Urinary bladder (tissue), 4 donors: Measurements from ENCODE around the gene B3GAT1. TPM values are rescaled to one million over a fixed set of nuclear protein-coding genes. Genes with fewer than 3 reads are reported as not detected.

Experiments used
- DNase-seq: peaks from one replicate; pipeline ENCODE4 v3.0.0-alpha.2; 2015; ENCODE audit errors: extremely low spot score
- H3K27ac ChIP-seq: one replicate; pipeline ENCODE4 v1.5.1; 2013; ENCODE audit warnings: low read depth, mild to moderate bottlenecking, moderate library complexity
- H3K36me3 ChIP-seq: one replicate; pipeline ENCODE4 v1.6.1; 2013; ENCODE audit warnings: mild to moderate bottlenecking, moderate library complexity; ENCODE audit not compliant: insufficient read depth
- H3K4me1 ChIP-seq: one replicate; pipeline ENCODE4 v1.6.1; 2013; ENCODE audit warnings: mild to moderate bottlenecking, moderate library complexity; ENCODE audit not compliant: insufficient read depth
- H3K4me3 ChIP-seq: one replicate; pipeline ENCODE4 v1.5.1; 2013; ENCODE audit warnings: low read depth, low read length
- WGBS: extraction: QIAGEN DNeasy Blood & Tissue Kit; methylation state at CpG from one replicate; pipeline ENCODE4 v1.1.7; 2013; 5-methylcytosine and 5-hydroxymethylcytosine counted together
- polyA plus RNA-seq: library from polyadenylated mRNA; stranded (reverse); fragments of 200-250 nt; gene quantifications from one replicate; pipeline ENCODE4 v1.2.3, GENCODE V29; 2013
- total RNA-seq: library from RNA; depleted of rRNA; stranded (reverse); fragments of >200 nt; gene quantifications from one replicate; pipeline ENCODE4 v1.2.3, GENCODE V29; 2014
- donor health status: healthy with polysubstance abuse.
- donor health status: healthy.

B3GAT1 gene
- total and polyA plus RNA-seq, 2 donors = 0.32 to 0.34 TPM

DNA sequence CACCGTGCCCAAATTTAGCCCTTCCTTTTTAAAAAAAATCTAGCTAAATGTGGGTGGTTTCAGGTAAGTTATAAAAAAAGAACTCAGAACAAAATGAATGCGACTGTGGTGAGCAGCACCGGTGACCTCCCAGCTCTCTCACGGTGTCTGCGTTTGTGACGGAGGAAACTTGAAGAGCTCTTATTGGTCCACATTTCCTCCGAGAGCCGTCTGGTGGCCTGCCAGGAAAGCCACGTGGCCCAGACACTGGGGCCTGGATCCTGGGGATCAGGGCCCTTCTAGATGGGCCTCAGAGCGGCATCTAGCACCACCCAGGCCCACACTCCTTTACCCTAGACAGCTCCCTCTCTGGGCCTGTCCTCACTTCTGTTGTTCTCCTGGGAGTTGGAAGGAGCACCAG, 39.5 kb downstream of the B3GAT1 start:
- H3K4me3 ChIP-seq = no peak overlapping the region
- H3K27ac ChIP-seq = no peak overlapping the region
- DNase-seq = no peak
- 83% methylated on average over 10 of the region's 10 CpGs for WGBS
- H3K4me1 ChIP-seq = no peaks in the 10 kb centered on the region
- H3K36me3 ChIP-seq = no peaks in the 10 kb centered on the region

DNA sequence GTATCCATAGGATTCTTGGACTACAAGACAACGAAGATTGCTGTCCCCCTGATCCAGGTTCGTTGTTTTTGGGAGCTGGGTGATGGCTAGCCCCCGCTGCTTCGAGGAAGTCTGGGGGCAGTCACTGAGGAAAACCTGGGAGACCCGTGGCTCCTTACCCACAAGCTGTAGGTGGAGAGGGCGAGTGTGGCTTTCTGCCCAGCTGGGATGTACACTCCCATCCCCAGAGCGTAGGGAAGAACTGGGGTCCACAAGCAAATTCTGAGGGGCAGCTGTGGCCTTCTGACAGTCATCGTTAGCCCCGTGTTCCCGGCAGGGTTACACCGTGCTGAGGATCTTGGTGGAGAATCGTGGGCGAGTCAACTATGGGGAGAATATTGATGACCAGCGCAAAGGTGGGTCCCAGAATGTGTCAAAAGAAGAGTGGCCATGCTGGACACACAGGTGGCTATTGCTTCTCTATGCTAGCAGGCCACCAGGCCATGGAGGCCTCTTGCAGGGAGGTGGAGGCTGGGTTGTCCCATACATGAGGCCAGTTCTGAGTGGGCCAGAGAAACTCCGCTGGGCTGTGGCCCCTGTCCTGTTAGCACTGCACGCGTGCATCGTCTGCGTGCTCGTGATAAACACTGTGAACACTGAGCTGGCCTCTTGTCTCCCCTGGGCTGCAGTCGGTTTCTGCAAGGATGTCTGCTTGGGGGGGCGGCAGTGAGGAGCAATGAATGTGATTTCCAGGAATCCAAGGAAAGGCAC, 40.4 kb downstream of the B3GAT1 start:
- Histone ChIP-seq H3K4me1 (no peaks in the 10 kb centered on the region), H3K36me3 (no peaks in the 10 kb centered on the region), H3K27ac (no peak overlapping the region), H3K4me3 (no peak overlapping the region)
- no peak for DNase-seq
- WGBS = 91% methylated on average over 22 of the region's 22 CpGs

DNA sequence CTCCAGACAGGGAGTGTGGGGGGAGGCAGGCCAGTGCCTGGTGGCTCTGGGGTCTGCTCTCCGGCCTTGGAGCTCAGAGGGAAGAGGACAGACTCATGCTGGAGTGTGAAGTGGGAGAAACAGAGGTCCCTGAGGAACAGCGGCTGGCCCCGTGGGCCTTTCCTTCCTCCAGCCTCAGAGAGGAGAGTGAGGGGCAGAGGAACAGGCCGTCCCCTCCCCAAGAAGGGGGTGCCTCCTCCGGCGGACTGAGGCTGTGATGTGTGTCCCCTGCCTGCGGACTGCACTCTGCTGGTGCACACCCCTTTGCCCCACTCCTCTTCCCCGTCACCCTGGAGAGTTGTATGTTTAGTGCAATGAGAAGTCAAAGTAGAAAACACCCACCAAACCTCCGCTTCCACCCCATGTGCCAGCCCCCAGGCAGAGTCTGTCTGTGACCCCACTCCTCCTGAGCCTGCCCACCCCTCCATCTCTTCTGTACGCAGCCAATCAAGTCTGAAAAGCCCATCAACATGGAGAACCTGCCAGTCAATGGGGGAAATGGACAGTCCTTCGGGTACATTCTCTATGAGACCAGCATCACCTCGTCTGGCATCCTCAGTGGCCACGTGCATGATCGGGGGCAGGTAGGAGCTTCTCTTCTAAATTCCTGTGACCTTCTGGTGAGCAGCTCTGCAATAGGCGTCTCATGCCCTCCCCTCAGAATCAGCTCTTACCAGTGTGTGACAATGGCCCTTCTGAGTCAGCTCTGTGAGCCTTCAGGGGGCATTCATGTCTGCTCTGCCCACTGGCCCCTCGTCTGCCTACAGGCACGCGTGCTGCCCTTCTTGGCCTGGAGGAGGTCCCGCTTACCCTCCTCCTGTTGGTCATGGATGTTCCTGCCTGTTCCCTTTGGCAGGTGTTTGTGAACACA, 41.3 kb downstream of the B3GAT1 start:
- H3K4me1 ChIP-seq = no peaks in the 10 kb centered on the region
- 86% methylated on average over 19 of the region's 19 CpGs for WGBS
- no peaks in the 10 kb centered on the region for H3K36me3 ChIP-seq
- no peak overlapping the region for H3K27ac ChIP-seq
- H3K4me3 ChIP-seq = no peak overlapping the region
- no peak for DNase-seq

DNA sequence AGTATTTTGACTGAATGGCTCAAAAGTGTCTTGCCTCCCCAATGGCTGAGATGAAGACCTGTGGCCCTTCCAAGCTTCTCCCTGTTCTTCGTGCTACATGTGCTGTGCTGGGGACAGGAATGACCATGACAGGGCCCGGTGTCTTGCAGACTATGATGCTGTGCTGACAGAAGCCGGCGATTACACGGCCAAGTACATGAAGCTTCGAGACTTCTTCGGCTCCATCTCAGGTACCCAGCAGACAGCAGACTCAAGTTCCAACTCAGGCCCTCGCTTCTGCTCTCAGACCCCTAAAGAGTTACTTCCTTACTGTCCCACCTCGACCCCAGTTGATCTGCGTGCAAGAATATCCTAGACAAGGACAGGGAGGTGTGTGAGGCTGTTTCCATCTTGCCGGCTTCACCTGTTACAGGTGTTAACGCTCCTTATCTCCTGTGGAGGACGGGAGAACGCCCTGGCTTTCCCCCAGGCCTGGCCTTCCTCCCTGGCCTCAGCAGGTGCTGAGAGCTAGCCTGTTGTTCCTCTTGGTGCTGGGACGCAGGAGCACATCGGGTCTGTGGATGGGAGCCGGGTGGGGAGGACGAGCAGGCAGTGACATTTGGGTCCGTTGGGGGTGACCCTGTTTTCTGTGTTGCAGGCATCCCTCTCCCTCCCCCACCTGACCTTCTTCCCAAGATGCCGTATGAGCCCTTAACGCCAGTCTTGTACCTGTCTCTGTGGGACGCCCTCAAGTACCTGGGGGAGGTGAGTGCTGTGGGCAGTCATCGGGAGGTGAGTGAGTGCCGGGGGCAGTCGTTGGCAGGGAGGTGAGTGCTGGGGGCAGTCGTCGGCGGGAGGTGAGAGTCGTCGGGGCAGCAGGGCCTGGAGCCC, 42.2 kb downstream of the B3GAT1 start:
- WGBS = 84% methylated on average over 30 of the region's 30 CpGs
- Histone ChIP-seq H3K4me1 (no peaks in the 10 kb centered on the region), H3K27ac (no peak overlapping the region), H3K4me3 (no peak overlapping the region), H3K36me3 (no peaks in the 10 kb centered on the region)
- DNase-seq = no peak

DNA sequence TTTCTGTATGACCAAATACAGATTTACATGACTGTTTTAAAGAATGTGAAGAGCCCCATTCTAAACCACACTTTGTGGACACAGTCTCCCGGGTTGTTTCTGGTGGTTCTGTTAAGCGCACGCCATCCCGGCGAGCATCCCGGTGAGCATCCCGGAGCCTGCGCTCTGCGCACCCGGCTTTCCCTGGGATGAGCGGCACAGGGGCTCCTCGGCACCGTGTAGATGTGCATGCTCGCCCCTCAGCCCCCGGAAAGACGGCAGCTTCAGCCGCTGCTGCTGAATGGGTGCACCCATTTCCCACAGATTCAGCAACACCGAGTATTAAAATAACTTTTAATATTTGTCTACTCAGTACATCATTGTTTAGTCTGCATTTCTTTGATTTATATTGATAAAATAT, 44.3 kb downstream of the B3GAT1 start:
- H3K4me1 ChIP-seq = no peaks in the 10 kb centered on the region
- H3K4me3 ChIP-seq = no peak overlapping the region
- H3K27ac ChIP-seq = no peak overlapping the region
- no peak for DNase-seq
- H3K36me3 ChIP-seq = no peaks in the 10 kb centered on the region
- 94% methylated on average over 18 of the region's 18 CpGs for WGBS

DNA sequence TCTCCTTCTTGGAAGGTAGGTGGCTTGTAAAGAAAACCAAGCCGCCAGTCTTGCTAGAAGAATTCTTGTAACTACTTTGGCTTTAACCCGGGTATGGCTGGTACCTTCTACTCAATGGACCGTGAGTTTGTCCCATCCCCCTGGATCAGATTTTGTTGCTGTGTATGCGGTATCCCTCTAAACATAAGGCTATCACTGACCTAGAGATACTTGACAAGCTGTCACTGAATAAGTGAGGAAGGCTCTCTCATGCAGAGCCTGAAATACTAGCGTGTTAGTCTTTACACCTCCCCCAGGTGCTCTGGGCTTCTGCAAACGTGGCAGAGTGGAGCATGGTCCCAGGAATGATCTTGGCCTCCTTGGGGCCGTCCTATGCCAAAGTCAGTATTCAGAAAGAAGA, 45.8 kb downstream of the B3GAT1 start:
- Histone ChIP-seq H3K4me1 (no peaks in the 10 kb centered on the region), H3K36me3 (no peaks in the 10 kb centered on the region), H3K27ac (no peak overlapping the region), H3K4me3 (no peak overlapping the region)
- WGBS = 69% methylated on average over 7 of the region's 7 CpGs
- no peak for DNase-seq

DNA sequence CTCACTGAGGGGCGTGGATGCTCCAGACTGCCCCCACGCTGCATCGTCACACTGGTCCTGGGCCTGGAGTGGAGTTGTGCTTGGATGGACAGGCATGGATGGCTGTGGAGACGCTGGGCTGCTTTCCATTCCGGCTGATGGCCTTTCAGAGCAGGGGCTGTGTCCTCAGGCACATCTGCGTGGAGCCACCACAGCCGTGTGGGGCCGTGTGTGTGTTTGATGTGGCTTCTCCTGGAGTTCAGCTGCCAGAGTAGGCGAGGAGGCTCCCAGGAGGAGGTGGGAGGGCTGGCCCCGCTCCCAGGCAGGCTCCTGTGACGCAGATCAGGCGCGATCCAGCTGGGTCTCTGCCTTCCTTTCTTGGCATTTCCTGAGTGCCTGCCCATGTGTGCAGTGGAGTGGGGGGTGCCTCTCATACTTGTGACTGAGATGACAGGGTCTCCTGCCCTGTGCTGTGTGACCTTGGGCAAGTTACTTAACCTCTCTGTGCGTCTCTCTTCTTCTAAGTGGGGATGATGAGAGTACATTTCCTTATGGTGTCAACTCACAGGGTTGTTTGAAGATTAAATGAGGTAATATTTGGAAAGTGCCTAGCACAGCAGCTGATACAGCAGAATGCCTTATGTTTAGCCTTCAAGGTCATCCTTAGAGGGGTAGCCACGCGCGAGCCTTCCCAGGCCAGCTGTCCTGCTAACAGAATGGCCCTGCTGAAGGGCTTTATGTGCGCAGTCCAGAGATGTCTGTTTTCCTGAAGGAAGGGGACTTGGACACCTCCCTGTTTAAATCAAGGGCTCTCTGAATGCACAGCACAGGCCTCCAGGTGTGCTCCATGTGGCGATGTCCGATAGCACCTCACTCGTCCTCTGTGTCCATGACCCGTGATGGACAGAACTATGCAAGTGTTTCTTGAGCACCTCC, 46.8 kb downstream of the B3GAT1 start:
- Histone ChIP-seq H3K4me1 (no peaks in the 10 kb centered on the region), H3K27ac (no peak overlapping the region), H3K36me3 (no peaks in the 10 kb centered on the region), H3K4me3 (no peak overlapping the region)
- no peak for DNase-seq
- 63% methylated on average over 22 of the region's 22 CpGs for WGBS

DNA sequence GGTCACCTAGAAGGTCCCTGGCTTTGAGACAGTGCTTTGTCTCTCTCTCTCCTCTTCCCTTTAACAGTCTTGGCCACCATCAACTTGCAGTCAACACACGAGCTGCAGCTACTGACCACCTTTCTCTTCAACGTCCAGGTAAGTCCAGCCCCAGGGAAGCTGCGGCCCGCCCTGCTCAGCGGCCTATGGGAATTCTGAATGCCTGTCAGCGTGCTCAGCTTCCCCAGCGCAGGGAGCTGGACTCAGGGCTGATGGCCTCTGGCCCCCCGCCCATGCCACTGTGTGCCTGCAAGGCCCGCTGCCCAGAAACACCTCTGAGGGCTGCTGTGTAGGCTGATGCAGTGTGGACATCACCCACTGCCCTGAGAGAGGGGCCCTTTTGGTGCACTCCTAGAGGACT, 47.8 kb downstream of the B3GAT1 start:
- Histone ChIP-seq H3K4me1 (no peaks in the 10 kb centered on the region), H3K36me3 (no peaks in the 10 kb centered on the region), H3K4me3 (no peak overlapping the region), H3K27ac (no peak overlapping the region)
- no peak for DNase-seq
- WGBS = 82% methylated on average over 9 of the region's 9 CpGs

DNA sequence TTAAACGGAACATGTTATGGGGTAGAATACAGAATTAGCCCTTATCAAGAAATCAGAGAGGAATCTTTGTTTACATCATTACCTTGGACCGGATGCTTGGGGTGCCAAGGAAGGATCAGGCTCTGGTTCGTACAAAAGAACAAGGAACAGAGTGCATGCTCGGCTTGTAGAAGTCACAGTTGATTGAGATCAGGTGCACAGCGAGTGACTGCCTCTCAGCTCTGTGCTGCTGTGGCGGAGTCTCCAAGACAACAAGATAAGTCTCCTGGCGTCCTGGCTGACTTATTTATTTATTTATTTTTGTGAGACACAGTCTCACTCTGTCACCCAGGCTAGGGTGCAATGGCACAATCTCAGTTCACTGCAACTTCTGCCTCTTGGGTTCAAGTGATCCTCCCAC, 48.5 kb downstream of the B3GAT1 start:
- no peak overlapping the region for H3K27ac ChIP-seq
- no peaks in the 10 kb centered on the region for H3K36me3 ChIP-seq
- 52% methylated on average over 7 of the region's 7 CpGs for WGBS
- no peaks in the 10 kb centered on the region for H3K4me1 ChIP-seq
- no peak overlapping the region for H3K4me3 ChIP-seq
- DNase-seq = no peak

DNA sequence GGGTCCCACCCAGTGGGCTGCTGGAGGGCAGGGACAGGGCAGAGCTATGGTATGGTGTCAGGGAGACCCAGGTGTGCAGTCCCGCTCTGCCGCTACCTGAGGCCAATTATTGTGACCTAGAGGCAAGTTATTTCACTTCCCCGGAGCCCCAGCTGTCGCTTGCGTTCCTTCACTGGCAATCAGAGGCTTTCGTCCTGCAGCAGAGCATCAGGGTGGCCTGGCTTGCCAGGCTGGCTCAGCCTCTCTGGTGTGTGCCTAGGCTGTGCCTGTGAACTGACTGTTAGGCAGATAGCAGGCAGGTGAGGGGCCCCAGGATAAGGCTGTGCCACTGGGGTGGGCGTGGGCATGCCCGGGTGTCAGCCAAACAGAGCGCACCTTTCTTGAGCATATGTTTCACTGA, 48.9 kb downstream of the B3GAT1 start:
- 87% methylated on average over 9 of the region's 9 CpGs for WGBS
- Histone ChIP-seq H3K4me1 (no peaks in the 10 kb centered on the region), H3K27ac (no peak overlapping the region), H3K4me3 (no peak overlapping the region), H3K36me3 (no peaks in the 10 kb centered on the region)
- DNase-seq = no peak

DNA sequence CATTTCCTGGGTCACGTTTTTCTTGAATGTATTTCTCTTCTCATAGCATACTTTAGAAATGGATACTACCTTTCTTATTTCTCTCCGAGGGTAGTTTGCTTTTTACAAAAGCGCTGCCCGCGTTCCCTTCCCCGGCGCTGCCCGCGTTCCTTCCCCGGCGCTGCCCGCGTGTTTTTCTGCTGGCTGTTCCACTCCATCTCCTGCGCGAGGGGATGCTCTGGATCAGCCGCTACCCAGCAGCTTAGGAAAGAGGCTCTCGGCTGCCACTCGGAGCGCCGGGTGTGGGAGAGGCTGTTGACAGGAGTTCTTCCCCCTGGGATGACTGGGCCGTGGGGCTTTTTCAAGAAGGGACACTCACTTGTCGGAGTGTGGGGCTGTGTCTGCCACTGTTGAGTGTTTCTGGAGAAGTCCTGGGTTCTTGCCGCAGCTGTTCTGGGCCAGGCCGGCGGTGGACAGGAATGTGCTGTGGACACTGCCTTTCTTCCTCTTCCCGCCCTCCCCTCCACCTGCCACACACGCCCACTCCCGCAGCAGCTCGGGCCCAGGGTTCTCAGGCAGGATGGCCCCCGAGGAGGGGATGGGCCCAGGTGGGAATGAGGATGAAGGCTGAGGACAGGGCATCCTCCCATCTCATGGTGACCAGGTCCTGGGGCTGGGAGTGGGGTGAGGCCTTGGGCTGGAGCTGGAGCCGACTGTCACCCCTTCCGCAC, 49.7 kb downstream of the B3GAT1 start:
- 88% methylated on average over 32 of the region's 32 CpGs for WGBS
- no peak for DNase-seq

DNA sequence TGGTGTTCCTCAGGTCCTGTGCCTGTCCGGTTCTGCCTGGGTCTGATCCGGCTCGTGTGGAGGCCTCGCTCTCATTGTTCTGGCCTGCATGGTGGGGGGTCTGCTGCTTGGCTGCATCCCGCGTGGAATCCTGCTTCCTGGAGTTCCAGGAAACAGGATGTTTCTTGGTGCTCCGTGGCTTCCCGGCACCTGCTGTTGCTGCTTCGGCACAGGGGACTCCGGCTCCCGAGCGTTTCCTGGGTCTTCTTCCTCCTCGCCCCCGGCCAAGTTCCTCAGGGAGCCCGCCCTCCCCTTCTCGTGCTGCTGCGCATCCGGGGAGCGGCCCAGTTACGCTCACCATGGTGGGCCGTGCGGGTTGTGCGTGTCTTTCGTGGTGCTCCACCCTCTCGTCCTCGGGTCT, 50.4 kb downstream of the B3GAT1 start:
- WGBS = 77% methylated on average over 26 of the region's 26 CpGs
- no peak overlapping the region for H3K4me3 ChIP-seq
- DNase-seq = no peak
- no peak overlapping the region for H3K27ac ChIP-seq
- no peaks in the 10 kb centered on the region for H3K4me1 ChIP-seq
- no peaks in the 10 kb centered on the region for H3K36me3 ChIP-seq

More for the DNA sequence above, 49.7 kb downstream of the B3GAT1 start:
- H3K36me3 ChIP-seq = no peaks in the 10 kb centered on the region
- no peak overlapping the region for H3K27ac ChIP-seq
- no peaks in the 10 kb centered on the region for H3K4me1 ChIP-seq
- no peak overlapping the region for H3K4me3 ChIP-seq
